ENCODE measurements around the gene ZNF418. TPM values are rescaled to one million over a fixed set of nuclear protein-coding genes. Genes with fewer than 3 reads are reported as not detected.

ZNF418 gene
- total and polyA plus RNA-seq, 2 of the 8 experiments (the other 6 are each of a cell fraction or from before 2014, with no cell fraction given): 10.5 to 18.8 TPM

GRCh38 chr19:57907394-57907793 lies 27.8 kb downstream of the ZNF418 start:
- 95% methylated on average over 3 of the region's 3 CpGs; no CpG with 5 or more reads in 1 of the 2 experiments for WGBS, 2 experiments (ENCODE audit: extremely low coverage in 1 of 2, insufficient coverage in 1 of 2, insufficient read length in 1 of 2, insufficient replicate concordance in 2 of 2, low coverage in 1 of 2, low lambda C conversion rate in 2 of 2, missing lambda C conversion rate in 1 of 2)

More at GRCh38 chr19:57907394-57907793, 27.8 kb downstream of the ZNF418 start:
- POLR2A ChIA-PET (ENCODE audit: partially characterized antibody): interaction anchor here (0.9 to 2.1 kb wide), 4 partner anchors 9 to 27 kb away, joined by 3 to 8 read pairs (median 4); partner anchors contain the start of genes ZNF417 and ZNF814
- Histone ChIP-seq H4K20me1 (replicated peaks in 1 of 2; ENCODE audit: control insufficient read depth in 1 of 2, insufficient read depth in 2 of 2, low read length in 2 of 2) (peaks cover 0 to 2% of the 10 kb centered on the region in 2 experiments), H4K8ac (ENCODE audit: extremely low read depth, insufficient read depth, low read length) (no peak overlapping the region), H3K9ac (replicated peaks in 1 of 4; ENCODE audit: extremely low read depth in 1 of 4, low read depth in 3 of 4, low read length in 3 of 4) (no peak overlapping the region), H3K23ac (ENCODE audit: insufficient read length) (no peak overlapping the region), H2BK20ac (ENCODE audit: low read length) (no peak overlapping the region), H3K79me1 (ENCODE audit: low read depth, low read length) (no peaks in the 10 kb centered on the region), H3K36me3 (ENCODE audit: control insufficient read depth in 2 of 4, insufficient read depth in 4 of 4, low read length in 3 of 4) (peaks cover 6 to 33% (median 22%) of the 10 kb centered on the region in 4 experiments; a peak in 7 of 8 replicates), H3K27ac (ENCODE audit: low read depth, low read length) (no peak overlapping the region), H3K4me2 (ENCODE audit: insufficient read depth in 1 of 2, low read depth in 2 of 2, low read length in 2 of 2) (no peak overlapping the region), H3K4ac (replicated peaks; ENCODE audit: insufficient read length, low read depth, low read length) (no peak overlapping the region), H3K23me2 (ENCODE audit: low read depth, low read length) (no peaks in the 10 kb centered on the region), H3K14ac (ENCODE audit: insufficient read length) (no peak overlapping the region), H2BK12ac (ENCODE audit: low read depth, low read length) (no peak overlapping the region), H4K91ac (replicated peaks; ENCODE audit: insufficient read length, low read length) (no peak overlapping the region), H3K56ac (replicated peaks; ENCODE audit: insufficient read length, low read depth, low read length) (no peak overlapping the region), H4K5ac (ENCODE audit: insufficient read length, low read depth, low read length) (no peak overlapping the region), H2BK120ac (replicated peaks; ENCODE audit: low read depth, low read length) (no peak overlapping the region), H3K79me2 (ENCODE audit: control insufficient read depth in 1 of 2, insufficient read depth in 2 of 2, low read length in 2 of 2) (peaks cover 0 to 4% of the 10 kb centered on the region in 2 experiments; a peak in 2 of 4 replicates), H3K9me3 (ENCODE audit: insufficient read depth in 2 of 2, low read depth in 1 of 2, low read length in 1 of 2) (no peaks in the 10 kb centered on the region), H3K18ac (ENCODE audit: extremely low read depth, low read length) (no peak overlapping the region), H2BK5ac (ENCODE audit: low read depth, low read length) (no peak overlapping the region), H2BK15ac (ENCODE audit: low read length) (no peak overlapping the region), H2AK5ac (ENCODE audit: low read depth, low read length) (no peak overlapping the region), H2AFZ (ENCODE audit: low read length) (no peak overlapping the region), H3K4me1 (replicated peaks in 1 of 4; ENCODE audit: control insufficient read depth in 3 of 4, insufficient read depth in 4 of 4, low read length in 3 of 4) (no peaks in the 10 kb centered on the region), H3K27me3 (replicated peaks in 1 of 4; ENCODE audit: control insufficient read depth in 3 of 4, extremely low read depth in 1 of 4, insufficient read depth in 3 of 4, low read length in 3 of 4) (no peaks in the 10 kb centered on the region), H3K4me3 (ENCODE audit: extremely low read depth in 1 of 4, insufficient read depth in 2 of 4, low read depth in 3 of 4, low read length in 4 of 4) (no peak overlapping the region)
- TF ChIP-seq RXRA (IDR thresholded peaks at IDR 0.05; ENCODE audit: insufficient read depth, low read depth, low read length): no peak
- no peak for TF ChIP-seq RAD21 (IDR thresholded peaks at IDR 0.05 in 1 of 2, conservative IDR thresholded peaks at IDR 0.05 in 1 of 2; ENCODE audit: low read depth in 2 of 2, low read length in 2 of 2)
- no peak for TF ChIP-seq JUND (IDR thresholded peaks at IDR 0.05; ENCODE audit: low read length)
- no peak for TF ChIP-seq RFX5 (IDR thresholded peaks at IDR 0.05; ENCODE audit: borderline replicate concordance, low read depth, low read length)
- FAIRE-seq: no peak
- CTCF ChIA-PET (ENCODE audit: partially characterized antibody): interaction anchor here (1.2 to 1.3 kb wide), 2 partner anchors 14 to 185 kb away, joined by 3 read pairs; no protein-coding TSS in a partner anchor
- DNase-seq (ENCODE audit: low read depth in 1 of 2, low spot score in 2 of 2): no peak
